Measurements from ENCODE around the gene ACSS1.

GRCh38 chr20:25036331-25036936 lies 21.5 kb downstream of the ACSS1 start:
- TF ChIP-seq CTCF (IDR thresholded peaks at IDR 0.05): no peak
- TF ChIP-seq POLR2A (IDR thresholded peaks at IDR 0.05): no peak

Measured in tibial nerve (tissue), 3 donors.